Stomach (tissue), 9 donors: ENCODE results near the gene OR51B4. TPM values are rescaled to one million over a fixed set of nuclear protein-coding genes. Genes with fewer than 3 reads are reported as not detected.
"Not testable (repeated sequence)": the region's sequence is repeated elsewhere in the genome, so short reads cannot be mapped to it uniquely, and the experiment has no call there.

ENCODE experiments used
- DNase-seq, 2 donors: peaks; one replicate each; pipeline versions ENCODE4 v3.0.0 to v3.0.0-alpha.2; 2013 to 2019
- H3K27ac ChIP-seq, 5 donors: fragments of 200-600 bp in 4 of 5; sonication (generic) in 4 of 5; one replicate each; pipeline ENCODE4 v1.5.1; 2013 to 2019; ENCODE audit warnings: mild to moderate bottlenecking in 1 of 5, moderate library complexity in 1 of 5
- H3K27me3 ChIP-seq, 3 donors: fragments of 200-600 bp; sonication (generic); one replicate each; pipeline ENCODE4 v1.5.1; 2017 to 2019; ENCODE audit warnings: mixed run types in 1 of 3
- H3K36me3 ChIP-seq, 4 donors: fragments of 200-600 bp; sonication (generic); 1 replicate in 3 of 4; 2 replicates in 1 of 4; pipeline ENCODE4 v1.5.1; 2016 to 2019
- H3K4me1 ChIP-seq, 4 donors: fragments of 200-600 bp; sonication (generic); one replicate each; pipeline ENCODE4 v1.5.1; 2016 to 2019
- H3K4me3 ChIP-seq, 4 donors: fragments of 200-600 bp; sonication (generic) in 3 of 4; one replicate each; pipeline ENCODE4 v1.5.1; 2016 to 2019; ENCODE audit warnings: mild to moderate bottlenecking in 1 of 4
- H3K9me3 ChIP-seq, 4 donors: fragments of 200-600 bp; sonication (generic); one replicate each; pipeline ENCODE4 v1.5.1; 2016 to 2019
- EP300 ChIP-seq: sonication (generic); formaldehyde crosslinking; IDR thresholded peaks from one replicate; pipeline ENCODE4 v1.6.1; 2017; ENCODE audit warnings: antibody characterized with exemption
- POLR2A ChIP-seq, 4 donors: fragments of 450-650 bp; IDR thresholded peaks; one replicate each; pipeline ENCODE4 v1.6.1; 2016; ENCODE audit warnings: antibody characterized with exemption in 4 of 4, control low read depth in 2 of 4, mild to moderate bottlenecking in 1 of 4, moderate library complexity in 1 of 4
- POLR2AphosphoS5 ChIP-seq, 3 donors: sonication (generic); formaldehyde crosslinking; IDR thresholded peaks; one replicate each; pipeline ENCODE4 v1.6.1; 2016; ENCODE audit warnings: antibody characterized with exemption in 3 of 3
- WGBS, 5 donors: extraction: QIAGEN DNeasy Blood & Tissue Kit in 3 of 5; methylation state at CpG; one replicate each; pipeline versions ENCODE4 v1.1.5 to v1.1.7; 2013 to 2018; 5-methylcytosine and 5-hydroxymethylcytosine counted together
- intact Hi-C: fragments of 100-400 bp; cut with DNase I; formaldehyde crosslinking; loops from one replicate; pipeline ENCODE4 v1.15.1; 2023; ENCODE audit warnings: low total_unique reads
- polyA plus RNA-seq, 3 donors: library from polyadenylated mRNA; stranded (reverse); fragments of 200-250 nt; gene quantifications; one replicate each; pipeline ENCODE4 v1.2.3, GENCODE V29; 2013
- total RNA-seq, 5 donors: library from RNA; depleted of rRNA; stranded (reverse); fragments of >200 nt; gene quantifications; one replicate each; pipeline versions ENCODE4 v1.1.0 to v1.2.3, GENCODE V29; 2014 to 2016
- TF ChIP-seq, protein P1 (sequence below), 7 experiments: fragments of 450-650 bp in 4 of 7; fragments of 200-600 bp in 3 of 7; sonication (generic) in 3 of 7; IDR thresholded peaks; one replicate each; pipeline ENCODE4 v1.5.1; 2016 to 2019; ENCODE audit warnings: antibody characterized with exemption in 7 of 7, control low read depth in 2 of 7, mild to moderate bottlenecking in 1 of 7
- donor health status: healthy with polysubstance abuse.
- donor health status: Bipolar disorder and iron deficiency.
- donor health status: healthy.

OR51B4 gene
- total and polyA plus RNA-seq, 8 donors, result not detected

DNA sequence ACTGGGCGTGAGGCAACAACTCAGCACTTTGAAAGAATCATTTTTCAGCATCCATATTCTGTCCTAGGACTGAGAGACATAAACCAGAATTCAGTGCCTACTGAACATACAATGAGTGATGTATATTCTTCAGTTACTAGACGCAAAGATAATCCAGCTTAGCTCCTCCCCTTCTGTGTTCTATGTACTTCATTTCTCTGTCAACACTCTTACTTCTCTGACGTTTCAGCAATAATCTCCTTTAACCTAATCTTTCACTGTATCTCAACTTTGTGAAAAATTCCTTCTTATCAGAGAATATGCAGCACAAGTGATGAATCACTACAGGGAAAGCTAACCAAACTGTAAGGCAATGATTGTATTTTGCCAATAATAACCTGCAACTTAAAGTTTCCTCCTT, 44.1 kb upstream of the OR51B4 start:
- intact Hi-C loops, result no loop called here
- H3K27ac ChIP-seq, result no peak overlapping the region
- no peaks in the 10 kb centered on the region for H3K36me3 ChIP-seq
- H3K9me3 ChIP-seq, result no peaks in the 10 kb centered on the region
- WGBS, 5 donors, result 48 to 58% (median 55%) methylated on average over 3 of the region's 3 CpGs
- DNase-seq, result no peak
- H3K27me3 ChIP-seq, result no peaks in the 10 kb centered on the region
- no peaks in the 10 kb centered on the region for H3K4me1 ChIP-seq
- H3K4me3 ChIP-seq, result no peak overlapping the region
- no peak for TF ChIP-seq POLR2A (IDR thresholded peaks at IDR 0.05)
- no peak for TF ChIP-seq EP300
- TF ChIP-seq, protein P1, sequence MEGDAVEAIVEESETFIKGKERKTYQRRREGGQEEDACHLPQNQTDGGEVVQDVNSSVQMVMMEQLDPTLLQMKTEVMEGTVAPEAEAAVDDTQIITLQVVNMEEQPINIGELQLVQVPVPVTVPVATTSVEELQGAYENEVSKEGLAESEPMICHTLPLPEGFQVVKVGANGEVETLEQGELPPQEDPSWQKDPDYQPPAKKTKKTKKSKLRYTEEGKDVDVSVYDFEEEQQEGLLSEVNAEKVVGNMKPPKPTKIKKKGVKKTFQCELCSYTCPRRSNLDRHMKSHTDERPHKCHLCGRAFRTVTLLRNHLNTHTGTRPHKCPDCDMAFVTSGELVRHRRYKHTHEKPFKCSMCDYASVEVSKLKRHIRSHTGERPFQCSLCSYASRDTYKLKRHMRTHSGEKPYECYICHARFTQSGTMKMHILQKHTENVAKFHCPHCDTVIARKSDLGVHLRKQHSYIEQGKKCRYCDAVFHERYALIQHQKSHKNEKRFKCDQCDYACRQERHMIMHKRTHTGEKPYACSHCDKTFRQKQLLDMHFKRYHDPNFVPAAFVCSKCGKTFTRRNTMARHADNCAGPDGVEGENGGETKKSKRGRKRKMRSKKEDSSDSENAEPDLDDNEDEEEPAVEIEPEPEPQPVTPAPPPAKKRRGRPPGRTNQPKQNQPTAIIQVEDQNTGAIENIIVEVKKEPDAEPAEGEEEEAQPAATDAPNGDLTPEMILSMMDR (IDR thresholded peaks at IDR 0.05), result no peak
- TF ChIP-seq POLR2AphosphoS5 (IDR thresholded peaks at IDR 0.05), result no peak

DNA sequence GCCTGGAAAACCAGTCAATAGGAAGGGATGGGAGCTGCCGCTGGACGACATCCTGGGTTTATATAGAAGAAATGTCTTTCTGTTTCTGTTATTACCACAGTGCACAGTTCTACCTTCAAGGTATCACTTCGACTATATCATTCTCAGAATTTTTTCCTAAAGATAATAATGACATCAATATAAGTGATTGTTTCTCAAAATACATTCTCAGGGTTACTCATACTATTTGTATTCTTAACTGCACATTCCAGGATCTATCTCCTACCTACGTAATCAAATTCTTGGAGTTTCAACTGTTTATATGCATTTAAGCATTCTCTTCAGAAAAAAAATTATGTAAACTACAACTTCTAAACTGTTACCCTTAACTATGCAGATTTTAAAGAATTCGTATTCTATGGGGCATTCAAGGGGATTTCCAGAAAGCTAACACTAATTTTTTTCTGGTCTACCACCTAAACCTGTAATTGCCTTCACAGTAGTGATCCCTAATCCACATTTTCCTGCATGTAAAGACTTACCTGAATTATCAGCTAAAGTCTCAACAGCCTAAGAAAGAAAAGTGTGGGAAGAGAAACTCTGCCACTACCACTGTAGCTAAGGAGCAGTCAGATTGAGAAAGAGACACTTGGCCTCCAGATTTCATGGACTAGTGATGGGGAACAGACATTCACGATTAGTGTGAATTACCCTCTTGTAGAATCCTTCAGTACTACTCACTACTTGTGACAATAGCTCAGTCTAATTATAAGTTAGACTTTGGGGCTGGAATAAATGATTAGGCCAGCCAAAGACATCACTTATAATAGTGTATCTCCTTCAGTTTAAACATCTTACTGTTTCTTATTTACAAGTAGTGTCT, 42.0 kb upstream of the OR51B4 start, which contains the start of gene OR51B5:
OR51B5 (minus strand) TSS at position 51 of the 862 bp plus-strand sequence; CDS start at position 51, 0 bp downstream.
- intact Hi-C loops, result no loop called here
- Histone ChIP-seq H3K27ac (no peak within 1 kb of the TSS), H3K4me3 (no peak within 1 kb of the TSS), H3K27me3 (no peaks in the 10 kb centered on the region), H3K9me3 (no peaks in the 10 kb centered on the region), H3K36me3 (no peaks in the 10 kb centered on the region), H3K4me1 (no peaks in the 10 kb centered on the region)
- DNase-seq, result no peak
- TF ChIP-seq EP300 (no peak), POLR2AphosphoS5 (IDR thresholded peaks at IDR 0.05) (no peak), POLR2A (IDR thresholded peaks at IDR 0.05) (no peak)
- TF ChIP-seq, protein P1 (IDR thresholded peaks at IDR 0.05), result no peak
- 73 to 83% (median 74%) methylated on average over 6 of the region's 6 CpGs for WGBS, 5 donors

DNA sequence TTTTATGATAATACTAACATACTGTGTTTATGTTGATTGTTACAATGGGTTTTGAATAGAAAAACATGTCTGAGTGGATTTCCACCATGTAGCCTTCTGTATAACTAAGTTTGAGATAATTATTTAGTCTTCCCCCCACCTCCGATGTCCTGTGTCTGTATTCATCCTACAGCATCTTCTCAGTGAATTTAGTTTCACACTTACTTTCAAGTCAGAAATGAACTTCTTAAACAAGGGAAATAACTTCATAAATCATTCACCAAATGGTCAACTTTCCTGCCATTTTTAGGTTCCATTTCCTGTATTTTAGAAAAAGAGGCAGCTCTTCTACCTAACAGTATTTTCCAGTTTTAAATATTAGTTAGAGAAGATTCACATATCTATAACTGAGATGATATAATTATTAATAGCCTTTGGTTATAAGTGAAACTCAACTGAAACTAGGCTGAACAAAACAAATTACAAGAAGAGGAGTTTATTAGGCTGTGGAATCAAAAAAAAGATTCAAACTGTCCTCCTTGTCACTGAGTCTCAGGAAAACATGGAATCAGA, 38.1 kb upstream of the OR51B4 start:
- WGBS, 5 donors, result 82 to 96% (median 90%) methylated on average over 1 of the region's 1 CpG
- TF ChIP-seq, protein P1 (IDR thresholded peaks at IDR 0.05), result no peak
- TF ChIP-seq EP300, result no peak
- TF ChIP-seq POLR2AphosphoS5 (IDR thresholded peaks at IDR 0.05), result no peak
- no peak for TF ChIP-seq POLR2A (IDR thresholded peaks at IDR 0.05)
- H3K4me1 ChIP-seq, result no peaks in the 10 kb centered on the region
- H3K9me3 ChIP-seq, result no peaks in the 10 kb centered on the region
- intact Hi-C loops, result no loop called here
- no peaks in the 10 kb centered on the region for H3K36me3 ChIP-seq
- DNase-seq, result no peak
- H3K27ac ChIP-seq, result no peak overlapping the region
- no peaks in the 10 kb centered on the region for H3K27me3 ChIP-seq
- no peak overlapping the region for H3K4me3 ChIP-seq

DNA sequence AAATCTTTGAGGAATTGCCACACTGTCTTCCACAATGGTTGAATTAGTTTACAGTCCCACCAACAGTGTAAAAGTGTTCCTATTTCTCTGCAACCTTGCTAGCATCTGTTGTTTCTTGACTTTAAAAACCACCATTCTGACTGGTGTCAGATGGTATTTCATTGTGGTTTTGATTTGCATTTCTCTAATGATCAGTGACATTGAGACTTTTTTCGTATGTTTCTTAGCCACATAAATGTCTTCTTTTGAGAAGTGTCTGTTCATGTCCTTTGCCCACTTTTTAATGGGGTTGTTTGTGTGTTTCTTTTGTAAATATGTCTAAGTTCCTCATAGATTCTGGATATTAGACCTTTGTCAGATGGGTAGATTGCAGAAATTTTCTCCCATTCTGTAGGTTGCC, 35.5 kb upstream of the OR51B4 start:
- H3K4me1 ChIP-seq, H3K9me3 ChIP-seq, H3K27ac ChIP-seq, H3K4me3 ChIP-seq, intact Hi-C loops, H3K36me3 ChIP-seq, DNase-seq, H3K27me3 ChIP-seq: not testable (repeated sequence)
- 67 to 90% (median 77%) methylated on average over 1 of the region's 1 CpG for WGBS, 5 donors

DNA sequence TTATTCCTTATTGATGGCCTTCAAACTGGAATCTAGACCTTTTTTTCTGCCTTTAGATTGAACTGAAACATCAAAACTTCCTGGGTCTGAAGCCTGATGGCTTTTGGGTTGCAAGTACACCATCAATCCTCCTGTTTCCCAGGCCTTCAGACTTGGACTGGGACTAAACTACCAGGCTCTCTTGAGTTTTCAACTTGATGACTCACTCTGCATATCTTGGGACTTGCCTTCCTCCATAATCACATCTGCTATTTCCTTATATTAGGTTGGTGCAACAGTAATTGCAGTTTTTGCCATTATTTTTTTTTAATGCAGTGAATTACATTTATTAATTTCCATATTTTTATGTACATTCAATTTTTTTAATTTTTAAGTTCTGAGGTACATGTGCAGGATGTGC, 34.6 kb upstream of the OR51B4 start:
- no peaks in the 10 kb centered on the region for H3K36me3 ChIP-seq
- TF ChIP-seq, protein P1 (IDR thresholded peaks at IDR 0.05), result no peak
- TF ChIP-seq EP300, result no peak
- no peak for TF ChIP-seq POLR2A (IDR thresholded peaks at IDR 0.05)
- TF ChIP-seq POLR2AphosphoS5 (IDR thresholded peaks at IDR 0.05), result no peak
- intact Hi-C loops, result no loop called here
- no peak overlapping the region for H3K4me3 ChIP-seq
- no peaks in the 10 kb centered on the region for H3K27me3 ChIP-seq
- no peaks in the 10 kb centered on the region for H3K4me1 ChIP-seq
- no peak overlapping the region for H3K27ac ChIP-seq
- DNase-seq, result no peak
- no peaks in the 10 kb centered on the region for H3K9me3 ChIP-seq
